Frontal cortex (tissue), 4 donors: Measurements from ENCODE around the gene NARS2. TPM values are rescaled to one million over a fixed set of nuclear protein-coding genes. Genes with fewer than 3 reads are reported as not detected.

Experiments used
- DNase-seq, 2 donors: peaks; one replicate each; pipeline ENCODE4 v3.0.0; 2012; ENCODE audit warnings: low spot score in 2 of 2
- FAIRE-seq: peaks from 2 replicates; lab custom pipeline; 2012; peaks lifted over from hg19 to GRCh38; lab: Jason Lieb, UNC
- small RNA-seq: library from RNA; depleted of rRNA; stranded (forward); fragments of <200 nt; gene quantifications from one replicate; pipeline ENCODE3, GENCODE V24; 2014
- total RNA-seq: library from RNA; depleted of rRNA; stranded (reverse); fragments of >200 nt; gene quantifications from one replicate; pipeline ENCODE4 v1.2.3, GENCODE V29; 2014
- donor health status: control.
- donor health status: control.
- donor health status: control.

Gene NARS2
- total RNA-seq, 1 donor from 2014 or later, result 39.5 TPM

DNA sequence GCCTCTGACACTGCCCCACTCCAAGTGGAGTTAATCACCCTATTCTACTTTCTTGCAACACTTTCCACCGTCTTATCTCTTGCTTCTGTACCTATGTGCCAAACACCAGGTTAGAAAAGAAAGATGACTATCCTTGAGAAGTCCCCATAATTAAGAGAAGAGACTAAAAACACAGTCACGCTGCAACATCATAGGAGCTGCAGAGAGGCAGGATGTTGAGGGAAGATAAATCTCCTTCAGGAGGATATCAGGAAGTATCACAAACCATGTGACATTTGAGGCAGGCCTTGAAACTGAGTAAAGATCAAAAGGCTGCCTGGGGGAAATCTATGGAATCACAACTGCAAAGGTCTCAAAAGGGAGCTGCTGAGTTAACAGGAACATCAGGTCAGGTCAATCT lies 181.8 kb downstream of the NARS2 start:
- DNase-seq (no peak), FAIRE-seq (no peak)

DNA sequence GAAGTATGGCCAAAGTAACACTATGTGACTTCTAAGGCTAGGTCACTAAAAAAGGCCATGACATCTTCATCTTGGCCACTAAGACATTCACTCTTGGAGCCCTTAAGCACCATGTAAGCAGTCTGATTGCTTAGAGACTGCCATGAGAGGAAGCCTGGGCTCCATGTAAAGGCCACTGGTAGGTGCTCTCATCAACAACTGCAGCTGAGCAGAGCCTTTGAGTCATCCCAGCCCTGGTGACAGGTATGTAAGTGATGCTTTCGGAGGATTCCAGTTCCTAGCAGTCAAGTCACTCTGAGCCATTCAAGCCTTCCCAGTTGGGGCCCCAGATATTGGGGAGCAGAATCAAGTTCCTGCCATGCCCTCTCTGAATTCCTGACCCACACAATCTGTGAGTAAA lies 183.2 kb downstream of the NARS2 start:
- FAIRE-seq, result no peak
- DNase-seq, result no peak

GRCh38 chr11:78390809-78391208 lies 183.9 kb downstream of the NARS2 start:
- no peak for DNase-seq
- FAIRE-seq, result no peak

DNA sequence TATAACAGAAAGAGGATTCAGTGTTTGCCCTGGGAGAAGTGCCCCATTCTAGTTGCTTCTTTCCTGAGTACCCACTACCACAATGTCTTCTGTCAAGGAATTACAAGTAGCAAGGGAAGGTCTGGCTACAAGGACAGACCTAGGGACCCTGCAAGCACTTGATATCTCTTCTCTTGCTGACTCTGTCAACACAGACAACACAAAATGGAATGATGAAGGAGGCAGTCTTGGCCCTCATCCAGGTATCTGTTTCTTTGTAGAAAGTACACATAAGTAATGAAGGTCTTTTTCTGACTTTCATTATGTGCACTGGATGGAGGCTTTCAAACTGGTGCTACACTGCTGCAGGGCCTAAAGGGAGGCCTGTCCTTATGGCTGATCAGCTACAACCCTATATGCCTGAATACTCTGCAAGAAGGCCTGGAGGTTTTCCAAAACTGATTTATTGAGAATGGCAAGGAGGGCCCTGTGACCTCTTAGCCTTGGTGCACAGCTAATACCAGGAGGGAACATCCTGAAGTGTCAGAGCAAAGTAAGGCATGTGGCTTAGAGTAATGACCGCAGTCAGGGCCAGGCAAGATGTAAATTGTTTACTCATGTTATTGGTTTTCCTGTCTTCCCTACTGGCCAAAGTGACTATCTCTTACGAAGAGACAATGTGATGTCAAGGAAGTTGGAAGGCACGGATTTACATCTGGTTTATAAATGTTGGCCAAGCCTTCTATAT lies 188.3 kb downstream of the NARS2 start:
- FAIRE-seq, result no peak

More for the DNA sequence above, 188.3 kb downstream of the NARS2 start:
- no peak for DNase-seq

Small RNA genes within 50 kb of the gene (small RNA-seq; reads per million reads assigned to genes)
- gene RNU6-311P, result not detected

Other genes with a start within 250 kb of the NARS2 start
- gene GAB2, start 157.0 kb downstream of the NARS2 start, total RNA-seq, result 20.8 TPM